ENCODE data around the gene SLFN5.
"Not testable (repeated sequence)": the region's sequence is repeated elsewhere in the genome, so short reads cannot be mapped to it uniquely, and the experiment has no call there.

The SLFN5 gene

DNA sequence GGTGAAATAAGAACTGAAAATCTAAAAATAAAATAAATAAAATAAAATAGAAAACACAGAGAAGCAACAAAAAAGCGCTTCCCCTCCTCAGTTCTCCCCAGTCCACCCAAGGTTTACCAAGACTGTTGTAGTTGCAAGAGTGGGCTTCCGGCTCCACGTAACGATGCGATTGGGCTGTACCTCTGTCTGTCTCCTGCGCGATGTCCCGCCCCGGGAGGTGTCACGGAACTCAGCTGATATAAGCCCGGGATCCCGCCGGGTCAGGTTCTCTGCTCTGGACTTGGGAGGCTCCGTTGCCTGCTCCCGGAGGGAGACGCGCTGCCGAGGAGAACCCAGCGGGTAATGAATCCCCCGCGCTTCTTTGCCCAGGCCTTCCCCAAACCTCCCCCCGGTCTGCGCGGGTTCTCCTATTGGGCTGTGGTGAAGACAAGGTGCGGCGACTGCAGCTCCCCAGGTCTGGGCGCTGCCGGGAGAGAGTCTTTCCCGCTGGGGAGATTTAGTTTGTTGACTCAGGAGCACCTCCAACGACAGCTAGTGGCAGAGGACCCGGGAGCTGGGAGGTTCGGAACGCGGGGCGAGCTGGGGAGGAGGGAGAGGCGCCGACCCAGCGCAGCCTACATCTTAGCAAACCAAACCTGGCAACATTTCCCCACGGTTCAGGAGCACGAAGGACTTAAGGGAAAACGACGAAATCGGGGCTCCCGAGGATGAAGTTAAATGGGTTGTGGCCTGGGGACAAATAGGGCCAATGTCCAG is at the start of gene SLFN5:
SLFN5 (plus strand) TSS at position 268 of the 756 bp plus-strand sequence. CDS start 15,619 bp downstream, outside the sequence.
- peak; percentile 93 to 94 for DNase-seq (ENCODE audit: low read depth in 1 of 2, low spot score in 1 of 2)
- no peak for TF ChIP-seq JUND (IDR thresholded peaks at IDR 0.05; ENCODE audit: low read depth)
- in situ Hi-C loops (cut with HindIII; ENCODE audit: low pct_unique_long_range_greater_than_20kb, low sequenced_read_pairs): no loop called here

DNA sequence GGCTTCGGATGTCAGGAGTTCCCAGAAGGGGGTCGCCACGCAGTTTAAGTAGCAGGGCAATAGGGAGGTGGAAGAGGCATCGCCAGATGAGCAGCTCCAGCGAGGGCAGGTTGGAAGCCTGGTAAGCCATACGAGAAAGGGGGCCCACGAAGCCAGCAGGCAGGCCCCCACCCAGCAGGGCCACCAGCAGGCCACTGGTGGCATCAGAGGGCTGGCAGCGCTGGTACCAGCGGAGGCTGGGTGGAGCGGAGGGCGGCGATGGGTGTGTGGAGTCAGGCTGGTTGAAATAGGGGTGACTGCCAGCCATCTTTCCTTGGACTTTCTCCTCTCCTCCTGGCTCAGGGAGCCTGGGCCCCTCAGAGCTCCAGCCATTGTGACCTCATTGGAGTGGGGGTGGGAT is 48.9 kb upstream of the SLFN5 start, which contains the start of gene SLC35G3:
SLC35G3 (minus strand) TSS at position 393 of the 400 bp plus-strand sequence; CDS start at position 307, 86 bp downstream.
- in situ Hi-C loops (cut with HindIII; ENCODE audit: low pct_unique_long_range_greater_than_20kb, low sequenced_read_pairs); DNase-seq (ENCODE audit: low read depth in 1 of 2, low spot score in 1 of 2): not testable (repeated sequence)

DNA sequence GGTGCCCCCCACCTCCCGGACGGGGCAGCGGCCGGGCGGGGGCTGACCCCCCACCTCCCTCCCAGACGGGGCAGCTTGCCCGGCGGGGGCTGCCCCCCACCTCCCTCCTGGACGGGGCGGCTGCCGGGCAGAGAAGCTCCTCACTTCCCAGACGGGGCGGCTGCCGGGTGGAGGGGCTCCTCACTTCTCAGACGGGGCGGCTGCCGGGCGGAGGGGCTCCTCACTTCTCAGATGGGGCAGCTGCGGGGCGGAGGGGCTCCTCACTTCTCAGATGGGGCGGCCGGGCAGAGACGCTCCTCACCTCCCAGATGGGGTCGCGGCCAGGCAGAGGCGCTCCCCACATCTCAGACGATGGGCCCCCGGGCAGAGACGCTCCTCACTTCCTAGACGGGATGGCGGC is 47.8 kb upstream of the SLFN5 start:
- in situ Hi-C loops (cut with HindIII; ENCODE audit: low pct_unique_long_range_greater_than_20kb, low sequenced_read_pairs); DNase-seq (ENCODE audit: low read depth in 1 of 2, low spot score in 1 of 2): not testable (repeated sequence)

DNA sequence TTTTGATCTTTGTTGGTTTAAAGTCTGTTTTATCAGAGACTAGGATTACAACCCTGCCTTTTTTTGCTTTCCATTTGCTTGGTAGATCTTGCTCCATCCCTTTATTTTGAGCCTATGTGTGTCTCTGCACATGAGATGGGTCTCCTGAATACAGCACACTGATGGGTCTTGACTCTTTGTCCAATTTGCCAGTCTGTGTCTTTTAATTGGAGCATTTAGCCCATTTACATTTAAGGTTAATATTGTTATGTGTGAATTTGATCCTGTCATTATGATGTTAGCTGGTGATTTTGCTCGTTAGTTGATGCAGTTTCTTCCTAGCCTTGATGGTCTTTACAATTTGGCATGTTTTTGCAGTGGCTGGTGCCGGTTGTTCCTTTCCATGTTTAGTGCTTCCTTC is 40.3 kb upstream of the SLFN5 start:
- DNase-seq (ENCODE audit: low read depth in 1 of 2, low spot score in 1 of 2); in situ Hi-C loops (cut with HindIII; ENCODE audit: low pct_unique_long_range_greater_than_20kb, low sequenced_read_pairs): not testable (repeated sequence)

DNA sequence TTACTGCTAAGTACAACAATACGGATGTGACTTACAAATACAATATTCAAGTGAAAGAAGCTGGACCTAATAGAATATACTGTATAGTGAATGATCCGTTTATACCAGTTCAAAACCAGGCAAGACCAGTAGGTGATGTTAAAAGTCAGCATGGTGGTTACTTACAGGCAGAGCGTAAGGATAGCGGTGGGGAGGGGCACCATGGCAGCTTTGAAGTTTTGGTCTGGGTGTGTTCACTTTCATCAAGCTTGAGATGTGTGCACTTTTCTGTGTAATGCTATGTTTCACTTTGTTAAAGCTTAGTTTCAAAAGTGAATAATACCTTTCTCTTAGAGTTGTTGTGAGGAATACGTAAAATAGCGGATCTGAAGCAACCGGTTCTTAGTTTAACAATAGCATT is 32.1 kb upstream of the SLFN5 start:
- TF ChIP-seq JUND (IDR thresholded peaks at IDR 0.05; ENCODE audit: low read depth): no peak

DNA sequence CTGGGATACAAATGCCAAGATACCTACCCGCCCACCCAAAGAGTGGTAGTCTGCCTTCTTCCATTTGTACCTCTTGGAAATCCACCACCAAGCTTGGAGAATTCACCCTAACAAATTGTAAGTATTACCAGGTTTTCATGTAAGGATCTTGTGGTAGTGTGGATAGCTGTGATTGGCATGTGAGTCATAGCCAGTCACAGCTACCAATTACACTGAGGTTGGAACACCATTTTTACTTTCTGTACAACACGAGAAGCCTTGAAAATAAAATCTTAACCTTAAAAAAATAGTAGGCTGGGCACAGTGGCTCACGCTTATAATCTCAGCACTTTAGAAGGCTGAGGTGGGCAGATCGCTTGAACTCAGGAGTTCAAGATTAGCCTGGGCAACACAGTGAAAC is 30.2 kb upstream of the SLFN5 start:
- TF ChIP-seq JUND (IDR thresholded peaks at IDR 0.05; ENCODE audit: low read depth): no peak
- in situ Hi-C loops (cut with HindIII; ENCODE audit: low pct_unique_long_range_greater_than_20kb, low sequenced_read_pairs): no loop called here
- DNase-seq (ENCODE audit: low read depth in 1 of 2, low spot score in 1 of 2): no peak

More for the DNA sequence above, 32.1 kb upstream of the SLFN5 start:
- DNase-seq (ENCODE audit: low read depth in 1 of 2, low spot score in 1 of 2): no peak
- in situ Hi-C loops (cut with HindIII; ENCODE audit: low pct_unique_long_range_greater_than_20kb, low sequenced_read_pairs): no loop called here

DNA sequence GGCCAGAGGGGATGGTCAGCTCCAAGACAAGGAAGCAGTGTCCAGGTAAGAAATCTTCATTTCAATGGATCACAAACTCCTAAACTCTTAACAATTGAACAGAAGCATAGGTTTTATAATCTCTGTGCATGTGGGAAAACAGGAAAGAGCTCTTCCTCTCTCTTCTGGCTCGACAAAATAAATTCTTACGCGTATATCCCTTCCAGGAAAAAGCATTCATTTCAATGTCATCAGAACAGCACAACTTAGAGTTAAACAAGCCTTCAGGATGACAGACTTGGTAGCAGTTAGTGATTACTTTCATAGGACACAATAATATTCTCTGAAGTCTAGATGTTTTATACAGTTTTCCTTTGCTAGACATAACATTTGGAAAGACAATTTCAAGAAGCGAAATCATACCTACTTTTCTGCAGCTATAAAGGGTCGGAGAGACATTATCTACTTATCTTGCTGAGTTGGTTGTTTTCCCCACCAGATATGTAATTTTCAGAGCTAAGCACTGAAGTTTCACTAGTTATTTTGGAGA is 29.4 kb upstream of the SLFN5 start:
- in situ Hi-C loops (cut with HindIII; ENCODE audit: low pct_unique_long_range_greater_than_20kb, low sequenced_read_pairs): no loop called here
- no peak for DNase-seq (ENCODE audit: low read depth in 1 of 2, low spot score in 1 of 2)
- no peak for TF ChIP-seq JUND (IDR thresholded peaks at IDR 0.05; ENCODE audit: low read depth)

DNA sequence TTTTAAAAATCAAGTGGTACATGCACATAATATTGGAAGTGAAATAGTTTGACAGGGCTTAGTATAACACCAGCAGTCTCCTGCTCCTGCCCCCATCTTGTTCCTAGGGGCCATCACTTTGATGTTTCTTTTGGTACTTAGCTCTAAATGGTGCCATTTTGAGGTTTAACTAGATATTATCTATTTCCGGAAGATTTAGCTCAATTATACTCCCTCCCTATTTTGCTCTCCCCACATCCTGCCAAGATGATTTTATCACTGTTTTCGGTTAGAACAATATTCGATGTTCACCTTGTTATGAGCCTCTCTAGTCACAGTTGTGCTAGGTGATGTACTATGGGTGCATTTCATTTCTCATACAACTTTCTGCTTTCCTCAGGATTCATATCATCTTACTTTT is 28.7 kb upstream of the SLFN5 start:
- no peak for DNase-seq (ENCODE audit: low read depth in 1 of 2, low spot score in 1 of 2)
- in situ Hi-C loops (cut with HindIII; ENCODE audit: low pct_unique_long_range_greater_than_20kb, low sequenced_read_pairs): no loop called here
- TF ChIP-seq JUND (IDR thresholded peaks at IDR 0.05; ENCODE audit: low read depth): no peak

DNA sequence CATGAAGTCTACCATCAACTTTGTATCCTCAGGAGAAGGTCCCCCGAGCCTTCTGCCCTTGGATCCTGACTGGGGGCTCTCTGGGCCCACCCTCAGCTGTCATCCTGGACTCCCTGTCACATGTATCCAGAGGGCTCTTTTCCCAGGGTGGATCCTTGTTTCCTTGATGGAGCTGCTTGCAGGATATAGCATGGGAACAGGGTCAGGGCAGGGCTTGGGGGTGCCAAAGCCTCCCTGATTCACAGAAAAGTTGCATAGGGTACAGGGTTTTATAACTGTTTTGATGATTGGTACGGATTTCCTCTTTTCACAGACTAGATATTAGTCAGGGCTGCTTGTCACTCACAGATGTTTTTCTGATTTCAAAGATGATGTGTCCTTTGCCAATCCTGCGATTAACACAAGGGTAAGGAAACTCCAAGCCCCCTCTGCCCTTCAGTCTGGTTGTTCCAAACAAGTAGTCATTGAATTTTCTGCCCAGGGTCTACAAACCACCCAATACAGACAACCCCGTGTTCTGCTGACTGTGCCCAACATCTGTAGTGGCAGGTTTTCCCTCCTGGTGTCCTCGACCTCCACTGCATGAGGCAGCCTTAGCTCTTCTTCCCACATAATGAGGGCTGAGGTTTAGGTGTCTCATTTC is 28.1 kb upstream of the SLFN5 start:
- DNase-seq (ENCODE audit: low read depth in 1 of 2, low spot score in 1 of 2): no peak
- no peak for TF ChIP-seq JUND (IDR thresholded peaks at IDR 0.05; ENCODE audit: low read depth)
- in situ Hi-C loops (cut with HindIII; ENCODE audit: low pct_unique_long_range_greater_than_20kb, low sequenced_read_pairs): no loop called here

DNA sequence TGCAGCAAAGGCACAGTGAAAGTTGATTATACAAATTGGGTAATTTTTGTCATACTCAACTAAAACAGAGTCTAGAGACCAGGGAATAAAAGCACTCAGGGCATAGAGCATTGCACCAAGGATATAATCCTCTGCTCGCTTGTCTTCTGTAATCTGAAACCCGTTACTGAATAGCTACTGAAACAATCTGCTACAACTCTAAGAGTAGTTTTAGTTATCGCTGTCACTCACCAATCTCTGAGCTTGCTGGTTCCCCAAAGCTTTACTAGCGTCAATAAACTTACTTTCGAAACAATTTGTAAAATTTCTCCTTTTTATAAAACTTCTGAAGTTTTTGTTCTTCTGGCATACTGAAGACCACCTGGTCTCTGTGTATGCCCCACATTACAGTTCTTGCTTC is 25.8 kb upstream of the SLFN5 start:
- in situ Hi-C loops (cut with HindIII; ENCODE audit: low pct_unique_long_range_greater_than_20kb, low sequenced_read_pairs): no loop called here
- no peak for TF ChIP-seq JUND (IDR thresholded peaks at IDR 0.05; ENCODE audit: low read depth)
- DNase-seq (ENCODE audit: low read depth in 1 of 2, low spot score in 1 of 2): no peak

DNA sequence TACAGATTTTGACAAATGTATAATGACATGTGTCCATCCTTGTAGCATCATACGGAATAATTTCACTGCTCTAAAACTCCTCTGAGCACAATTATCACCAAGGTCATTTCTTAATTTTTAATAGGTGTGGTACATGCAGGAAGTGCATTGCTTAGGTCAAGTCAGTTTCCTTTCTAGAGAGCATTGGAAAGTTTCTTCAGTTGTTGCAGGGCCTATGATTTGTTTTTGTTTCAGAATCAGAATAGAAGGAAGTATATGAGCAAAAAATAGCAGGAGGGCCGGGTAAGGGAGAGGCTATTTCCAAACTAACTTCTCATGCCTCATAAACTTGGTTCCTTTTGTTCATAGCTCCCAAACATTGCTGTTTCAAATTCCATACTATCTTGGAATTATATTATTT is 24.0 kb upstream of the SLFN5 start:
- no peak for DNase-seq (ENCODE audit: low read depth in 1 of 2, low spot score in 1 of 2)
- in situ Hi-C loops (cut with HindIII; ENCODE audit: low pct_unique_long_range_greater_than_20kb, low sequenced_read_pairs): no loop called here
- no peak for TF ChIP-seq JUND (IDR thresholded peaks at IDR 0.05; ENCODE audit: low read depth)

DNA sequence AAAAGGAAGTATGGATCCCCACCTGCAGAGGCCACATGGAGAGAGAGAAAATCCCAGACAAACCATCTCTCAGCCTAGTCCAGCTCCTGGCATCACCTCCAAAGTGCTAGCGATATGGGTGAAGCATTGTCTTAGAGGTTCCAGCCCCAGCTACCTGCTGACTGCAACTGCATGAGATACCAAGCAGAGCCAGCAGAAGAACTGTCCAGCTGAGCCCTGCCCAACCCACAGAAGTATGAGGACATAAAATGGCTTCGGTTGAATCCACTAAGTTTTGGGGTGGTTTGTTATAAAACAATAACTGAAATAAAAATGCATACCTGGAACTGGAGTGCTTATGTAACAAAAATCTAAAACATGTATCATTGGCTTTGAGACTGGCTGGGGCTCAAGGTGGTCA is 20.4 kb upstream of the SLFN5 start:
- TF ChIP-seq JUND (IDR thresholded peaks at IDR 0.05; ENCODE audit: low read depth): no peak
- in situ Hi-C loops (cut with HindIII; ENCODE audit: low pct_unique_long_range_greater_than_20kb, low sequenced_read_pairs): no loop called here
- DNase-seq (ENCODE audit: low read depth in 1 of 2, low spot score in 1 of 2): no peak

DNA sequence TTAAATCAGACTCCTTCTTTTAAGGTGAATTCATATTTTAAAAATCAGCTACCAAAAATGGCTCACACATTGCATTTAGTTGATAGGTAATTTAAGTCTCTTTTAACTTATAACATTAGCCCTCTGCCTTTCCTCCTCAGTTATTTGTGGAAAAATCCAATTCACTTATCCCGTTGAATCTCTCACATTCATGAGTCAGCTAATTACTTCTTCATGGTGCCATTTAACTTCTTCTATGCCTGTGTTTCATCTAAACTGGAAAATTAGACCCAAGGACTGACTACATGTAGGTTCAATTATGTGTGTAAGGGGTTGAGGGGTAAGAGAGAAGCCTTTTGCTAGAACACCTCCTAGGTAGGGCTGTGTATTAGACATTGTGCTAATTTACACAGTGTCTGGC is 18.4 kb upstream of the SLFN5 start:
- DNase-seq (ENCODE audit: low read depth in 1 of 2, low spot score in 1 of 2): no peak
- TF ChIP-seq JUND (IDR thresholded peaks at IDR 0.05; ENCODE audit: low read depth): no peak
- in situ Hi-C loops (cut with HindIII; ENCODE audit: low pct_unique_long_range_greater_than_20kb, low sequenced_read_pairs): no loop called here
